ENCODE measurements around the gene COL9A1.

The COL9A1 gene

GRCh38 chr6:70285201-70285600 lies 17.7 kb downstream of the COL9A1 start:
- DNase-seq, result no peak

GRCh38 chr6:70282919-70283461 lies 19.9 kb downstream of the COL9A1 start:
- DNase-seq, result peak; percentile 38

GRCh38 chr6:70282312-70282918 lies 20.5 kb downstream of the COL9A1 start:
- DNase-seq, result peak; percentile 76

GRCh38 chr6:70281923-70282311 lies 21.0 kb downstream of the COL9A1 start:
- DNase-seq, result no peak

GRCh38 chr6:70280400-70280853 lies 22.5 kb downstream of the COL9A1 start:
- peak; percentile 40 for DNase-seq

GRCh38 chr6:70277470-70277869 lies 25.4 kb downstream of the COL9A1 start:
- no peak for DNase-seq

GRCh38 chr6:70274338-70274737 lies 28.5 kb downstream of the COL9A1 start:
- DNase-seq, result no peak

- no peak for DNase-seq
Observed at GRCh38 chr6:70272071-70272470, 30.8 kb downstream of the COL9A1 start.

- DNase-seq, result no peak
Observed at GRCh38 chr6:70270287-70271005, 32.4 kb downstream of the COL9A1 start.

GRCh38 chr6:70266142-70266541 lies 36.7 kb downstream of the COL9A1 start:
- DNase-seq, result no peak

GRCh38 chr6:70264306-70264705 lies 38.6 kb downstream of the COL9A1 start:
- DNase-seq, result no peak

GRCh38 chr6:70258483-70258882 lies 44.4 kb downstream of the COL9A1 start:
- no peak for DNase-seq

GRCh38 chr6:70257768-70258273 lies 45.1 kb downstream of the COL9A1 start:
- DNase-seq, result no peak

GRCh38 chr6:70254784-70255183 lies 48.1 kb downstream of the COL9A1 start:
- no peak for DNase-seq

GRCh38 chr6:70253923-70254322 lies 49.0 kb downstream of the COL9A1 start:
- DNase-seq, result no peak

- no peak for DNase-seq
Observed at GRCh38 chr6:70252604-70253003, 50.3 kb downstream of the COL9A1 start.

GRCh38 chr6:70246118-70246517 lies 56.8 kb downstream of the COL9A1 start:
- DNase-seq, result no peak

- peak; percentile 51 for DNase-seq
Observed at GRCh38 chr6:70241991-70242420, 60.9 kb downstream of the COL9A1 start.

- no peak for DNase-seq
Observed at GRCh38 chr6:70241031-70241430, 61.9 kb downstream of the COL9A1 start.

- no peak for DNase-seq
Observed at GRCh38 chr6:70236343-70236742, 66.5 kb downstream of the COL9A1 start.

- no peak for DNase-seq
Observed at GRCh38 chr6:70234561-70235236, 68.2 kb downstream of the COL9A1 start.

- no peak for DNase-seq
Observed at GRCh38 chr6:70231311-70231710, 71.6 kb downstream of the COL9A1 start.

GRCh38 chr6:70225055-70225454 lies 77.8 kb downstream of the COL9A1 start:
- DNase-seq, result no peak

- no peak for DNase-seq
Observed at GRCh38 chr6:70222439-70222749, 80.5 kb downstream of the COL9A1 start.
